Rectal smooth muscle tissue (tissue), 1 donor: Measurements from ENCODE around the gene LRRK1.
"Not testable (repeated sequence)": the region's sequence is repeated elsewhere in the genome, so short reads cannot be mapped to it uniquely, and the experiment has no call there.

Experiments used
- H3K27ac ChIP-seq: one replicate; pipeline ENCODE4 v1.7.0; 2013; ENCODE audit warnings: low read depth, low read length, inconsistent platforms
- H3K27me3 ChIP-seq: one replicate; pipeline ENCODE4 v1.7.0; 2013; ENCODE audit warnings: low read length; ENCODE audit not compliant: control insufficient read depth, insufficient read depth
- H3K36me3 ChIP-seq: one replicate; pipeline ENCODE4 v1.7.0; 2013; ENCODE audit warnings: low read length; ENCODE audit not compliant: control insufficient read depth, insufficient read depth
- H3K4me1 ChIP-seq: one replicate; pipeline ENCODE4 v1.7.0; 2013; ENCODE audit warnings: low read length; ENCODE audit not compliant: control insufficient read depth, insufficient read depth
- H3K4me3 ChIP-seq: one replicate; pipeline ENCODE4 v1.7.0; 2013; ENCODE audit warnings: low read length
- H3K9ac ChIP-seq: one replicate; pipeline ENCODE4 v1.7.0; 2013; ENCODE audit warnings: low read length

Gene LRRK1

GRCh38 chr15:101088271-101088670, 169.1 kb downstream of the LRRK1 start:
- H3K4me1 ChIP-seq, result peaks cover 3% of the 10 kb centered on the region

GRCh38 chr15:101088788-101089578, 169.8 kb downstream of the LRRK1 start:
- Histone ChIP-seq H3K27me3 (no peaks in the 10 kb centered on the region), H3K9ac (no peak overlapping the region), H3K27ac (no peak overlapping the region), H3K4me3 (peak overlapping the region; percentile 55), H3K4me1 (peaks cover 3% of the 10 kb centered on the region), H3K36me3 (no peaks in the 10 kb centered on the region)

More at GRCh38 chr15:101088271-101088670, 169.1 kb downstream of the LRRK1 start:
- H3K9ac ChIP-seq, result no peak overlapping the region
- no peak overlapping the region for H3K4me3 ChIP-seq
- H3K27ac ChIP-seq, result no peak overlapping the region
- H3K27me3 ChIP-seq, result no peaks in the 10 kb centered on the region
- no peaks in the 10 kb centered on the region for H3K36me3 ChIP-seq

- Histone ChIP-seq H3K4me3 (no peak overlapping the region), H3K36me3 (no peaks in the 10 kb centered on the region), H3K27me3 (no peaks in the 10 kb centered on the region), H3K27ac (no peak overlapping the region), H3K9ac (no peak overlapping the region), H3K4me1 (peaks cover 3% of the 10 kb centered on the region)
Observed at GRCh38 chr15:101089579-101090427, 170.6 kb downstream of the LRRK1 start.

- H3K4me1 ChIP-seq, result peaks cover 3% of the 10 kb centered on the region
- H3K4me3 ChIP-seq, result no peak overlapping the region
- H3K9ac ChIP-seq, result no peak overlapping the region
- no peak overlapping the region for H3K27ac ChIP-seq
- H3K36me3 ChIP-seq, result no peaks in the 10 kb centered on the region
- H3K27me3 ChIP-seq, result no peaks in the 10 kb centered on the region
Observed at GRCh38 chr15:101090428-101090790, 171.3 kb downstream of the LRRK1 start.

GRCh38 chr15:101091080-101092017, 172.2 kb downstream of the LRRK1 start:
- no peak overlapping the region for H3K9ac ChIP-seq
- peak overlapping the region; percentile 47 for H3K27ac ChIP-seq
- no peaks in the 10 kb centered on the region for H3K36me3 ChIP-seq
- peaks cover 3% of the 10 kb centered on the region for H3K4me1 ChIP-seq
- H3K4me3 ChIP-seq, result no peak overlapping the region
- H3K27me3 ChIP-seq, result no peaks in the 10 kb centered on the region

GRCh38 chr15:101092156-101092866, 173.2 kb downstream of the LRRK1 start:
- H3K9ac ChIP-seq, result no peak overlapping the region

GRCh38 chr15:101092867-101093202, 173.7 kb downstream of the LRRK1 start:
- peaks cover 3% of the 10 kb centered on the region for H3K4me1 ChIP-seq
- H3K27ac ChIP-seq, result no peak overlapping the region
- H3K27me3 ChIP-seq, result no peaks in the 10 kb centered on the region
- no peaks in the 10 kb centered on the region for H3K36me3 ChIP-seq
- H3K4me3 ChIP-seq, result no peak overlapping the region
- H3K9ac ChIP-seq, result no peak overlapping the region

More at GRCh38 chr15:101092156-101092866, 173.2 kb downstream of the LRRK1 start:
- Histone ChIP-seq H3K4me3 (no peak overlapping the region), H3K4me1 (peaks cover 3% of the 10 kb centered on the region), H3K36me3 (no peaks in the 10 kb centered on the region), H3K27me3 (no peaks in the 10 kb centered on the region), H3K27ac (no peak overlapping the region)

GRCh38 chr15:101093958-101094357, 174.8 kb downstream of the LRRK1 start:
- H3K27ac ChIP-seq, result no peak overlapping the region
- H3K9ac ChIP-seq, result no peak overlapping the region
- no peak overlapping the region for H3K4me3 ChIP-seq
- peaks cover 3% of the 10 kb centered on the region for H3K4me1 ChIP-seq
- no peaks in the 10 kb centered on the region for H3K36me3 ChIP-seq
- H3K27me3 ChIP-seq, result no peaks in the 10 kb centered on the region

- not testable (repeated sequence) for H3K36me3 ChIP-seq, H3K4me3 ChIP-seq, H3K27me3 ChIP-seq, H3K4me1 ChIP-seq, H3K27ac ChIP-seq, H3K9ac ChIP-seq
Observed at GRCh38 chr15:101095796-101096406, 176.7 kb downstream of the LRRK1 start.

- Histone ChIP-seq H3K9ac (no peak overlapping the region), H3K36me3 (no peaks in the 10 kb centered on the region), H3K4me1 (no peaks in the 10 kb centered on the region), H3K27ac (no peak overlapping the region), H3K27me3 (no peaks in the 10 kb centered on the region), H3K4me3 (no peak overlapping the region)
Observed at GRCh38 chr15:101097111-101097510, 178.0 kb downstream of the LRRK1 start.

- Histone ChIP-seq H3K27ac (no peak overlapping the region), H3K9ac (no peak overlapping the region), H3K36me3 (no peaks in the 10 kb centered on the region), H3K27me3 (no peaks in the 10 kb centered on the region), H3K4me1 (no peaks in the 10 kb centered on the region), H3K4me3 (no peak overlapping the region)
Observed at GRCh38 chr15:101099183-101099582, 180.0 kb downstream of the LRRK1 start.
